ENCODE measurements around the gene MTARC1.

The MTARC1 gene

DNA sequence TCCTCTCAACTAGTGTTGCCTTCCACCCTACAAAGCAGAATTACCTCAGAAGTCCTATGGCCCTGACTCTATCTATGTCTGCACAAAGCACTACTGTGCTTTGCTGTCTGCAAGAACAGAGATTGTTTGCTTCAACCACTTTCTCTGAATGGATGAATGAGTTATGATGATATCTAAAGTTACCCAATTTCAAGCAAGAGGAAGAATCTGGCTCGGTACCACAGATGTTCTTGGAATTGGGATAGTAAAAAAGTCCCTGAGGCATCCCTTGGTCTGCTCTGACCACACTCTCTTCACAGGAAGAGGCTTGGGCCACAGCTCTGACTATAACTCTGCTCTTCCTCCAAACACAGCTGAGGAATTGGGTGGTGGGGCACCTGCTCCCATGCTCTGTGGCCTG lies 31.2 kb downstream of the MTARC1 start:
- Histone ChIP-seq H3K36me3 (ENCODE audit: control insufficient read depth in 1 of 2, insufficient read depth in 2 of 2, low read length in 2 of 2) (peaks cover 11 to 13% of the 10 kb centered on the region in 2 experiments), H3K27ac (ENCODE audit: low read depth, low read length) (no peak overlapping the region)

DNA sequence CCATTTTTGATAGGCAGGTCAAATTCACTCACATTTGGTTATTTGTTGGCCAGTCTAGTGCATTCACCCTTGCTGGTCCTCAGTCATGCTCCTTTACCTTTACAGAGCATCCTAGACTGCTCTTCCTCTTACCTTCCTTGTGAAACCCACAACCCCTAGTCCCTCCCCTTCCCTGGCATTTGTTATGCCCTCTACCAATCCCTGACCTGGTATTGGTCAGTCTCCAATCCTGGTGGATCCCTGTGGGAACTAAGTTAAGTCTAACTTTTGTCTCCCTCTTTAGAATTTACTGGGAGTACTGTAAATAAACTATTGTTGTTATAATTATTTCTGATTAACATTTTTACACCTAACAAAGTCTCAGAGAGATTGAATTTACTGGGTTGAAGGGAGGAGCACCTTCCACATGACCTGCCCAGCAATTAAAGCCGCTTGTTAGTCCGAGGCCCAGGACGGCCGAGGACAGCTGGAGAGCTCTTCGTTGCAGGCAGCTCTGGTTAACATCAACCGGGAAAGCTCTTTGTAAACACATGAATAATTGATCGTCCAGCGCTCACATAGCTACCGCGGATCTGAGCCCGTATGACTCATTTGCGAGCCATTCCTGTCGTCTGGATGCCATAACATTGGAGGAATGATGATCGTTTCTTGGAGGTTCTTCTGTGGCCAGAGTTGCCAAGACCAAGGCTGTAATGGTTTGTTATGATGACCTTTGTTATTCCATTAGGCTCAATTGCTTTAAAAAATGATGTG lies 31.9 kb downstream of the MTARC1 start:
- Histone ChIP-seq H2BK120ac (ENCODE audit: insufficient read depth, low read length, poor library complexity) (peak overlapping the region; percentile 13), H3K18ac (ENCODE audit: low read length) (no peak overlapping the region), H2BK12ac (ENCODE audit: low read length) (no peak overlapping the region), H3K27me3 (ENCODE audit: insufficient read depth, low read length) (no peaks in the 10 kb centered on the region), H2AK5ac (ENCODE audit: low read length) (no peak overlapping the region), H3K36me3 (ENCODE audit: control insufficient read depth in 1 of 2, insufficient read depth in 2 of 2, low read length in 2 of 2) (peaks cover 8 to 9% of the 10 kb centered on the region in 2 experiments), H3K4me3 (ENCODE audit: low read depth, low read length) (no peak overlapping the region), H4K8ac (ENCODE audit: low read depth, low read length) (no peak overlapping the region), H4K12ac (ENCODE audit: low read depth, low read length) (no peak overlapping the region), H3K4me2 (ENCODE audit: low read length) (no peak overlapping the region), H3K14ac (ENCODE audit: low read length) (no peak overlapping the region), H4K91ac (ENCODE audit: low read depth, low read length) (no peak overlapping the region), H3K4me1 (ENCODE audit: control insufficient read depth in 1 of 2, insufficient read depth in 2 of 2, low read length in 2 of 2) (peaks cover 5 to 10% of the 10 kb centered on the region in 2 experiments), H3K23ac (ENCODE audit: low read length) (no peak overlapping the region), H3K9me3 (ENCODE audit: insufficient read depth, low read depth, low read length) (peaks cover 2% of the 10 kb centered on the region), H3K79me2 (ENCODE audit: control insufficient read depth, insufficient read depth, low read length, poor library complexity) (no peaks in the 10 kb centered on the region), H2BK5ac (ENCODE audit: low read depth, low read length, poor library complexity) (no peak overlapping the region), H3K79me1 (ENCODE audit: low read length) (no peaks in the 10 kb centered on the region), H3K27ac (ENCODE audit: low read depth, low read length) (peak overlapping the region; percentile 29), H3K4ac (ENCODE audit: low read depth, low read length) (no peak overlapping the region), H2AFZ (ENCODE audit: insufficient read depth, low read length, poor library complexity) (no peak overlapping the region), H3K9ac (ENCODE audit: low read length) (no peak overlapping the region)
- WGBS (ENCODE audit: extremely low coverage, insufficient coverage, insufficient read length) = no CpG with 5 or more reads among the region's 14 CpGs
- DNase-seq = peak; percentile 56 to 81

More for the DNA sequence above, 31.2 kb downstream of the MTARC1 start:
- Histone ChIP-seq H3K27me3 (ENCODE audit: insufficient read depth, low read length) (no peaks in the 10 kb centered on the region), H3K4ac (ENCODE audit: low read depth, low read length) (no peak overlapping the region), H3K14ac (ENCODE audit: low read length) (no peak overlapping the region), H3K4me2 (ENCODE audit: low read length) (no peak overlapping the region), H2BK120ac (ENCODE audit: insufficient read depth, low read length, poor library complexity) (no peak overlapping the region), H3K79me1 (ENCODE audit: low read length) (no peaks in the 10 kb centered on the region), H4K8ac (ENCODE audit: low read depth, low read length) (no peak overlapping the region), H3K9me3 (ENCODE audit: insufficient read depth, low read depth, low read length) (peaks cover 2% of the 10 kb centered on the region), H2BK5ac (ENCODE audit: low read depth, low read length, poor library complexity) (no peak overlapping the region), H4K91ac (ENCODE audit: low read depth, low read length) (no peak overlapping the region), H3K4me3 (ENCODE audit: low read depth, low read length) (no peak overlapping the region), H3K4me1 (ENCODE audit: control insufficient read depth in 1 of 2, insufficient read depth in 2 of 2, low read length in 2 of 2) (peaks cover 5 to 8% of the 10 kb centered on the region in 2 experiments), H2BK12ac (ENCODE audit: low read length) (peak overlapping the region; percentile 60), H2AFZ (ENCODE audit: insufficient read depth, low read length, poor library complexity) (no peak overlapping the region), H3K79me2 (ENCODE audit: control insufficient read depth, insufficient read depth, low read length, poor library complexity) (no peaks in the 10 kb centered on the region), H4K12ac (ENCODE audit: low read depth, low read length) (no peak overlapping the region), H2AK5ac (ENCODE audit: low read length) (no peak overlapping the region), H3K23ac (ENCODE audit: low read length) (no peak overlapping the region), H3K9ac (ENCODE audit: low read length) (no peak overlapping the region), H3K18ac (ENCODE audit: low read length) (no peak overlapping the region)
- no peak for DNase-seq
- no CpG with 5 or more reads among the region's 1 CpG for WGBS (ENCODE audit: extremely low coverage, insufficient coverage, insufficient read length)

DNA sequence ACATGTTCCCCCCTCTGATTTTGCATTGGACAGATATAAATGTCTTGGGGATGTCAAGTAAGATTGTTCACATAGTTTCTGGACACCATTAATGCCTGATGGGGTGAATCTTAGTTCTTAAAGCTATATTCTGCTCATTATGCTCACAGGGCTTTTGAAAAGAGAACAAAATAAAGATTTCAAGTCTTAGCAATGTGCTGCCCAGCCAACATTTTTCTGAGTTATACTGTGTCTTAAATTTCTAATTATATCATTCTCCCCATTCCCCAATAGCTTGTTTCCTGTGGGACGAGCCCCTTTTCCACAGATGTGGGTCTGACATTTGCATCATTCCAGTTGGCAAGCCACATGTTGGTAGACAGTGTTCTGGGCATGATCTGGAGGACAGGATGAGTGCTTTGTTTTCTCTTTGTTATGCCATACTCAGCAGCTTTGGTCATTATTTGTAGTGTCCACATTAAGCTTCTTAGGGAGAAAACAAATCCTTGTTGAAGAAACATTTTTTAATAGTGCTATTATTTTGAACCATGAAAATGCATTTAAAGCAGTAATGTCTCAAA lies 32.8 kb downstream of the MTARC1 start:
- peaks cover 2% of the 10 kb centered on the region for H3K9me3 ChIP-seq (ENCODE audit: insufficient read depth, low read depth, low read length)
- peaks cover 3 to 6% of the 10 kb centered on the region in 2 experiments for H3K36me3 ChIP-seq (ENCODE audit: control insufficient read depth in 1 of 2, insufficient read depth in 2 of 2, low read length in 2 of 2)
- peaks cover 4% of the 10 kb centered on the region for H3K79me1 ChIP-seq (ENCODE audit: low read length)
- H2BK5ac ChIP-seq (ENCODE audit: low read depth, low read length, poor library complexity) = peak overlapping the region; percentile 3
- H3K79me2 ChIP-seq (ENCODE audit: control insufficient read depth, insufficient read depth, low read length, poor library complexity) = no peaks in the 10 kb centered on the region
- H4K91ac ChIP-seq (ENCODE audit: low read depth, low read length) = no peak overlapping the region
- H2BK12ac ChIP-seq (ENCODE audit: low read length) = peak overlapping the region; percentile 69
- no peak overlapping the region for H3K4me3 ChIP-seq (ENCODE audit: low read depth, low read length)
- no peaks in the 10 kb centered on the region for H3K27me3 ChIP-seq (ENCODE audit: insufficient read depth, low read length)
- no peak overlapping the region for H3K18ac ChIP-seq (ENCODE audit: low read length)
- no peak overlapping the region for H2BK120ac ChIP-seq (ENCODE audit: insufficient read depth, low read length, poor library complexity)
- H3K4me1 ChIP-seq (ENCODE audit: control insufficient read depth in 1 of 2, insufficient read depth in 2 of 2, low read length in 2 of 2) = peaks cover 8 to 18% of the 10 kb centered on the region in 2 experiments
- H4K12ac ChIP-seq (ENCODE audit: low read depth, low read length) = no peak overlapping the region
- no peak overlapping the region for H4K8ac ChIP-seq (ENCODE audit: low read depth, low read length)
- no CpG with 5 or more reads among the region's 1 CpG for WGBS (ENCODE audit: extremely low coverage, insufficient coverage, insufficient read length)
- no peak overlapping the region for H2AK5ac ChIP-seq (ENCODE audit: low read length)
- H3K4me2 ChIP-seq (ENCODE audit: low read length) = no peak overlapping the region
- H3K9ac ChIP-seq (ENCODE audit: low read length) = no peak overlapping the region
- H3K23ac ChIP-seq (ENCODE audit: low read length) = no peak overlapping the region
- H2AFZ ChIP-seq (ENCODE audit: insufficient read depth, low read length, poor library complexity) = no peak overlapping the region
- no peak overlapping the region for H3K4ac ChIP-seq (ENCODE audit: low read depth, low read length)
- H3K14ac ChIP-seq (ENCODE audit: low read length) = no peak overlapping the region
- peak overlapping the region; percentile 73 for H3K27ac ChIP-seq (ENCODE audit: low read depth, low read length)
- no peak for DNase-seq

DNA sequence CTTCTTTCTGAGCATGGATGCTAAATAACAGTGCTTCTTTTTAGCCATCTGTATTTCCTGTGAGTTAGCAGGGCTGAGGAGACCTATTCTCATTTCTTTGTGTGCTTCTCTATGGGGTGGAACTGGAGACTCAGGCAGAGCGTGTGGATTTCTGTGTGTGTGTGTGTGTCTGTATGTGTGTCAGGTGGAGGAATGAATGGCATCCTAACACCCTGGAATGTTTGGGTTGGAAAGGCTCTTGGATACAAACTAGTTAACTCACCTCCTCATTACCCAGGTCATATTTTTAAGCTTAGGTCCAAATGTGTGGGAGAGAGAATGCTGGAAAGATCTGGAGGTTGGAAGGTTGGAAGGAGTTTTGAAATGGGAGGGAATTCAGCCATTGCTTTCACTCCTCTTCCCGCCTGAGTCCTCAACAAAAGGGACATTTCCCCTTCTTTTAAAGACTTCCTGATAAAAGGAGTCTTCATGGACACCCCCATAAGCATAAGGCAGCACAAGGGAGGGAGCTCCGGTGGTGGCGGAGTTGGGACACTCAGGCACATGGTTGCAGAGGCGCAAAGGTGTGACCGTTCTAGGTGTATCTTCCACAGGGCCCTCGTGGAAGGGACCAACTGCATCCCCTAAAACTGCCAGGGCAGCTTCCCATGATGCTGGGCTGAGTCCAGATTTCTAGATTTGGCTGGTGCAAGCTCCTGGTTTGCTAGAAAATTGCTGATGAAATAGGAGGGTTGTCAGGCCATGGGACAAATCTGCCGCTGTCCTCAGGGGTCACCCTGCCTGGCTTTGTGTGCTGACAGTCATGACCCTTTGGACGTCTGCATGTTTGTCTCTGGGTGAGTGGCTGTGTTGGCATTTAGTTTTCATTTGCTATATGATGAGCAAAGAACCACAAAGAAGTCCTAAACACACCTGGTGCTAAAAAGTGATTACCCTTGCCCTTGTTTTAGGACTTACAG lies 37.6 kb downstream of the MTARC1 start:
- peak overlapping the region; percentile 23 for H2BK120ac ChIP-seq (ENCODE audit: insufficient read depth, low read length, poor library complexity)
- no peaks in the 10 kb centered on the region for H3K79me2 ChIP-seq (ENCODE audit: control insufficient read depth, insufficient read depth, low read length, poor library complexity)
- peak overlapping the region; percentile 29 for H2BK12ac ChIP-seq (ENCODE audit: low read length)
- WGBS (ENCODE audit: extremely low coverage, insufficient coverage, insufficient read length) = no CpG with 5 or more reads among the region's 9 CpGs
- H3K18ac ChIP-seq (ENCODE audit: low read length) = no peak overlapping the region
- H3K14ac ChIP-seq (ENCODE audit: low read length) = peak overlapping the region; percentile 3
- no peaks in the 10 kb centered on the region for H3K27me3 ChIP-seq (ENCODE audit: insufficient read depth, low read length)
- H3K9ac ChIP-seq (ENCODE audit: low read length) = no peak overlapping the region
- peak overlapping the region; percentile 53 for H3K27ac ChIP-seq (ENCODE audit: low read depth, low read length)
- no peak overlapping the region for H3K4me3 ChIP-seq (ENCODE audit: low read depth, low read length)
- no peak overlapping the region for H4K12ac ChIP-seq (ENCODE audit: low read depth, low read length)
- H3K36me3 ChIP-seq (ENCODE audit: control insufficient read depth in 1 of 2, insufficient read depth in 2 of 2, low read length in 2 of 2) = no peaks in the 10 kb centered on the region
- no peak overlapping the region for H3K23ac ChIP-seq (ENCODE audit: low read length)
- no peak overlapping the region for H3K4me2 ChIP-seq (ENCODE audit: low read length)
- H4K8ac ChIP-seq (ENCODE audit: low read depth, low read length) = no peak overlapping the region
- no peaks in the 10 kb centered on the region for H3K9me3 ChIP-seq (ENCODE audit: insufficient read depth, low read depth, low read length)
- no peak for DNase-seq
- H3K4ac ChIP-seq (ENCODE audit: low read depth, low read length) = peak overlapping the region; percentile 22
- peak overlapping the region; percentile 55 for H2BK5ac ChIP-seq (ENCODE audit: low read depth, low read length, poor library complexity)
- no peak overlapping the region for H2AFZ ChIP-seq (ENCODE audit: insufficient read depth, low read length, poor library complexity)
- H3K79me1 ChIP-seq (ENCODE audit: low read length) = peaks cover 5% of the 10 kb centered on the region
- H3K4me1 ChIP-seq (ENCODE audit: control insufficient read depth in 1 of 2, insufficient read depth in 2 of 2, low read length in 2 of 2) = peaks cover 6 to 19% of the 10 kb centered on the region in 2 experiments
- H4K91ac ChIP-seq (ENCODE audit: low read depth, low read length) = peak overlapping the region; percentile 15
- H2AK5ac ChIP-seq (ENCODE audit: low read length) = no peak overlapping the region

All from trophoblast cell (in vitro differentiated cells and primary cell).